Measurements from ENCODE around the gene TOM1L1. TPM values are rescaled to one million over a fixed set of nuclear protein-coding genes. Genes with fewer than 3 reads are reported as not detected.

Gene TOM1L1
- total RNA-seq, 1 donor: 1.3 TPM

GRCh38 chr17:54979657-54980056 lies 79.0 kb downstream of the TOM1L1 start:
- peaks cover 6% of the 10 kb centered on the region for H3K9me3 ChIP-seq (ENCODE audit: low read depth, low read length)
- no peak overlapping the region for H3K4me3 ChIP-seq (ENCODE audit: low read length)
- H3K27me3 ChIP-seq (ENCODE audit: insufficient read depth, low read length): no peaks in the 10 kb centered on the region
- no peaks in the 10 kb centered on the region for H3K4me1 ChIP-seq (ENCODE audit: insufficient read depth, low read length)

- no peaks in the 10 kb centered on the region for H3K4me1 ChIP-seq (ENCODE audit: insufficient read depth, low read length)
- H3K4me3 ChIP-seq (ENCODE audit: low read length): no peak overlapping the region
- H3K9me3 ChIP-seq (ENCODE audit: low read depth, low read length): peaks cover 6% of the 10 kb centered on the region
- H3K27me3 ChIP-seq (ENCODE audit: insufficient read depth, low read length): no peaks in the 10 kb centered on the region
These were observed 79.7 kb downstream of the TOM1L1 start for GRCh38 chr17:54980375-54980774.

- Histone ChIP-seq H3K4me1 (ENCODE audit: insufficient read depth, low read length) (no peaks in the 10 kb centered on the region), H3K27me3 (ENCODE audit: insufficient read depth, low read length) (no peaks in the 10 kb centered on the region), H3K4me3 (ENCODE audit: low read length) (no peak overlapping the region), H3K9me3 (ENCODE audit: low read depth, low read length) (peaks cover 6% of the 10 kb centered on the region)
These were observed 81.7 kb downstream of the TOM1L1 start for GRCh38 chr17:54982399-54982798.

- Histone ChIP-seq H3K9me3 (ENCODE audit: low read depth, low read length) (peaks cover 6% of the 10 kb centered on the region), H3K27me3 (ENCODE audit: insufficient read depth, low read length) (no peaks in the 10 kb centered on the region), H3K4me3 (ENCODE audit: low read length) (no peak overlapping the region), H3K4me1 (ENCODE audit: insufficient read depth, low read length) (no peaks in the 10 kb centered on the region)
These were observed 82.6 kb downstream of the TOM1L1 start for GRCh38 chr17:54983260-54983659.

GRCh38 chr17:54985476-54985875 lies 84.8 kb downstream of the TOM1L1 start:
- Histone ChIP-seq H3K27me3 (ENCODE audit: insufficient read depth, low read length) (no peaks in the 10 kb centered on the region), H3K4me3 (ENCODE audit: low read length) (no peak overlapping the region), H3K9me3 (ENCODE audit: low read depth, low read length) (peaks cover 3% of the 10 kb centered on the region), H3K4me1 (ENCODE audit: insufficient read depth, low read length) (no peaks in the 10 kb centered on the region)

- no peaks in the 10 kb centered on the region for H3K9me3 ChIP-seq (ENCODE audit: low read depth, low read length)
- H3K27me3 ChIP-seq (ENCODE audit: insufficient read depth, low read length): no peaks in the 10 kb centered on the region
- H3K4me1 ChIP-seq (ENCODE audit: insufficient read depth, low read length): no peaks in the 10 kb centered on the region
- H3K4me3 ChIP-seq (ENCODE audit: low read length): no peak overlapping the region
These were observed 89.5 kb downstream of the TOM1L1 start for GRCh38 chr17:54990118-54990517.

GRCh38 chr17:54991567-54991966 lies 90.9 kb downstream of the TOM1L1 start:
- no peaks in the 10 kb centered on the region for H3K9me3 ChIP-seq (ENCODE audit: low read depth, low read length)
- H3K4me1 ChIP-seq (ENCODE audit: insufficient read depth, low read length): no peaks in the 10 kb centered on the region
- H3K27me3 ChIP-seq (ENCODE audit: insufficient read depth, low read length): no peaks in the 10 kb centered on the region
- H3K4me3 ChIP-seq (ENCODE audit: low read length): no peak overlapping the region

- H3K9me3 ChIP-seq (ENCODE audit: low read depth, low read length): no peaks in the 10 kb centered on the region
- H3K4me1 ChIP-seq (ENCODE audit: insufficient read depth, low read length): no peaks in the 10 kb centered on the region
- no peak overlapping the region for H3K4me3 ChIP-seq (ENCODE audit: low read length)
- H3K27me3 ChIP-seq (ENCODE audit: insufficient read depth, low read length): no peaks in the 10 kb centered on the region
These were observed 92.4 kb downstream of the TOM1L1 start for GRCh38 chr17:54992797-54993639.

GRCh38 chr17:54996441-54996840 lies 95.8 kb downstream of the TOM1L1 start:
- Histone ChIP-seq H3K9me3 (ENCODE audit: low read depth, low read length) (no peaks in the 10 kb centered on the region), H3K4me1 (ENCODE audit: insufficient read depth, low read length) (no peaks in the 10 kb centered on the region), H3K4me3 (ENCODE audit: low read length) (no peak overlapping the region), H3K27me3 (ENCODE audit: insufficient read depth, low read length) (no peaks in the 10 kb centered on the region)

- no peaks in the 10 kb centered on the region for H3K27me3 ChIP-seq (ENCODE audit: insufficient read depth, low read length)
- H3K9me3 ChIP-seq (ENCODE audit: low read depth, low read length): no peaks in the 10 kb centered on the region
- no peaks in the 10 kb centered on the region for H3K4me1 ChIP-seq (ENCODE audit: insufficient read depth, low read length)
- H3K4me3 ChIP-seq (ENCODE audit: low read length): no peak overlapping the region
These were observed 101.8 kb downstream of the TOM1L1 start for GRCh38 chr17:55002458-55002857.

GRCh38 chr17:55004484-55004883 lies 103.8 kb downstream of the TOM1L1 start:
- no peaks in the 10 kb centered on the region for H3K9me3 ChIP-seq (ENCODE audit: low read depth, low read length)
- H3K4me3 ChIP-seq (ENCODE audit: low read length): no peak overlapping the region
- H3K27me3 ChIP-seq (ENCODE audit: insufficient read depth, low read length): no peaks in the 10 kb centered on the region
- H3K4me1 ChIP-seq (ENCODE audit: insufficient read depth, low read length): no peaks in the 10 kb centered on the region

GRCh38 chr17:55005520-55005919 lies 104.9 kb downstream of the TOM1L1 start:
- no peaks in the 10 kb centered on the region for H3K27me3 ChIP-seq (ENCODE audit: insufficient read depth, low read length)
- H3K4me3 ChIP-seq (ENCODE audit: low read length): no peak overlapping the region
- no peaks in the 10 kb centered on the region for H3K9me3 ChIP-seq (ENCODE audit: low read depth, low read length)
- H3K4me1 ChIP-seq (ENCODE audit: insufficient read depth, low read length): no peaks in the 10 kb centered on the region

Other genes starting within 250 kb of the TOM1L1 start
- gene COX11, start 67.8 kb downstream of the TOM1L1 start, total RNA-seq: 18.9 TPM
- 5.4 TPM for gene STXBP4, start 67.9 kb downstream of the TOM1L1 start, total RNA-seq

All from mononuclear cell (primary cell).